GM18867 (cell line): Measurements from ENCODE around the gene AK4.
A peak's percentile ranks its signal among the peaks of the same experiment; 100 is the strongest.
"Not testable (repeated sequence)": the region's sequence is repeated elsewhere in the genome, so short reads cannot be mapped to it uniquely, and the experiment has no call there.

Experiments
- ATAC-seq: cut with Tn5 transposase; IDR thresholded peaks from one replicate; pipeline ENCODE4 v1.9.1; 2021; ENCODE audit warnings: mild to moderate bottlenecking, moderate library complexity; ENCODE audit not compliant: unreplicated experiment

AK4 gene

GRCh38 chr1:65150108-65150463 is 2.1 kb downstream of the AK4 start:
- ATAC-seq = no peak

- ATAC-seq = no peak
Measured at GRCh38 chr1:65150583-65151263, 2.7 kb downstream of the AK4 start.

DNA sequence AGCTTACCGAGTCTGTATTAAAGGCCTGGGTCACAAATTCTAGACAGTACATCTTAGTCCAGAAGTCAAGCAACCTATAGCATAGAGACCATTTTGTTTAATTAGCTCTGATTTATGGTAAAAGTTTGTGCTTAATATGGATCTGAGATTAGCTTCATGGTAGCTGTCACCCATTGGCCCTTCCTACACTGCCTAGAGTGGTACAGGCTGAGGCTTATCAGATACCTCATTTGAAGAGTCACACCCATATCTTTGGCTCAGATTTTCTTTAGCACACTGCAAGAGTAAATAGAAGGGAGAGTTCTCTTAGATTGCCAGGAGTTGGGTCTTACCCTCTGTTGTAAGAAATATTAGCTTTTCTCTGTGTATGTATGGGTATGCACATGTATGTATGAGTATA is 3.6 kb downstream of the AK4 start:
- no peak for ATAC-seq

GRCh38 chr1:65153635-65154034 is 5.6 kb downstream of the AK4 start:
- ATAC-seq = no peak

GRCh38 chr1:65156910-65157545 is 9.0 kb downstream of the AK4 start:
- no peak for ATAC-seq

DNA sequence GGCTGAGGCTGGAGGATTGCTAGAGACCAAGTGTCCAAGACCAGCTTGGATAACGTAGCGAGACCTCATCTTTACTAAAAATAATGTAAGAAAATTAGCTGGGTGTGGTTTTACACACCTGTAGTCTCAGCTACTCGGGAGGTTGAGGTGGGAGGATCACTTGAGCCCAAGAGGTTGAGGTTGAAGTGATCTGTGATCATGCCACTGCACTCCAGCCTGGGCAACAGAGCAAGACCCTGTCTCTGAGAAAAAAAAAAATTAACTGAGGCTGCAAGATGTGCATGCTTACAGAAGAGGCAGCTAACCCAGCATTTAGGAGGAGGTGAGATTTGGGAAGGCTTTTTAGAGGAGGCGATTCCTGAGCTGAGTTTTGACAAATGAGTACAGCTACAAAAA is 9.5 kb downstream of the AK4 start:
- no peak for ATAC-seq

- ATAC-seq = not testable (repeated sequence)
Measured at GRCh38 chr1:65159291-65159688, 11.3 kb downstream of the AK4 start.

- no peak for ATAC-seq
Measured at GRCh38 chr1:65159801-65160523, 12.0 kb downstream of the AK4 start.

GRCh38 chr1:65163201-65163805 is 15.3 kb downstream of the AK4 start:
- no peak for ATAC-seq

GRCh38 chr1:65164101-65164500 is 16.1 kb downstream of the AK4 start:
- ATAC-seq = not testable (repeated sequence)

DNA sequence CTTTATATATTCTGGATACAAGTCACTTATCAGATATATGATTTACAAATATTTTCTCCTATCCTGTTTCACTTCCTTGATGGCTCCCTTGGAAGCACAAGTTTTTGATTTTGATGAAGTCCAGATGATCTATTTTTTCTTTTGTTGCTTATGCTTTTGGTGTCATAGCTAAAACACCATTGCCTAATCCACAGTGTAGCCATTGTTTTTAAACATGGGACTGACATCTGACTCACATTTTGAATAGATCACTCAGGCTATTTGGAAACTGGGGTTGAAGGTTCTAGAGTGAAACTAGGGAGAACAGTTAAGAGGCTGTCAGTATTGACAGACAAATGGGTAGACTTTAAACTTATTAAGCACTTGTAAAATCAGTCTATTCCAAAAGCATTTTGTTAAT is 16.6 kb downstream of the AK4 start:
- no peak for ATAC-seq

DNA sequence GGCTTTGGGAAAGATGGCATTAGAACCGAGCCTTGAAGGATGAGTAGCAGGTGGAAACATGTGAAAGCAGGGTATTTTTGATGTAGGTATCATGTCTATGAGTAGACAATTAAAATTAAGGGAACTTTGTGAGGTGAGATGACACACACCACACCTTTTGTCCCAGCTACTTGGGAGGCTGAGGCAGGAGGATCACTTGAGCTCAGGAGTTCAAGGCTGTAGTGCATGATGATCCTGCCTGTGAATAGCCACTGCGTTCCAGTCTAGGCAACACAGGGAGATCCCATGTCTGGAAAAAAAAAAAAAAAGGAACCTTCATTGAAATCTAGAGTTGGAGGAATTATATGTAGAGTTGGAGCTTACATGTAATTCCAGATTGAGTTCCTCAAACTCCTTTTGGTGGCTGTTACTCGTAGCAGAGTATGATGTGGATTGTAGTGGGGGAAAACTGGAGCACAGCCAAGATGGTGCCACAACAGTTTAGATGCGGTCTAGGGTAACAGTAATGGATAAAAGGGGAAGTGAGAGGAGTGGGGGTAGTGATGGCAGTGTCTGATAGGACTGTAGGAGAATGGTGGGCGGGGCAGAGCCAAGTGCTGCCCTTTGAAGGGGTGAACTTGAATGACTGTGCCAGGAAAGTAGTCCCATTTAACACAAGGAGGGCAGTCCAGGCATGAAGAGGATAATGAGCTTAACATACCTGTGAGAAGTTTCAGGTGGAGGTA is 17.4 kb downstream of the AK4 start:
- ATAC-seq = peak; percentile 84

- peak; percentile 57 for ATAC-seq
Measured at GRCh38 chr1:65166572-65167305, 18.7 kb downstream of the AK4 start.

DNA sequence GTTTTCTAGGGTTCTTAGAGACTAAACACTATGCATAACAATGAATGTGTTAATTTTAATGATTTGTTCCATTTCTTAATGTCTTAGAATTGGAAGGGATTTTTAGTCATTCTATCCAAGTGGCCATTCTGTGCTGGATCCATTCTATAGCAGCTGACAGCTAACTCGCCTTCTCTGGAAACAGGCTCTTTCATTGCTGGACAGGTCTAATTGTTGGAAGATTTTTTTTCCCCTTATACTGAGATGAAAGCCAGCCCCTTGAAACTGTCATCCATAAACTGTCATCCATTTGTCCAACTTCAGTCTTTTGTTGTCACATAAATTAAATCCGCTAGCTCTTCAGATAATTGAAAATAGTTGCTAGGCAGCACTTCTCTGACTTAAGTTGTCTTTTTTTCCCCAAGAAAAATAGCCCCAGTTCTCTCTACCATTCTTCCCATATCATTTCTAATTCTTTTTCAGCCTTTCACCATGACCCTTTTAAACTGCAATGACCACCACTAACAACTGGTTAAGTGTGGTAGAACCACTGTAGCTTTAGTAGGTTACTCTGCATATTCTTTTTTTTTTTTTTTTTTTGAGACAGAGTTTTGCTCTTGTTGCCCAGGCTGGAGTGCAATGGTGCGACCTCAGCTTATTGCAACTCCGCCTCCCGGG is 19.7 kb downstream of the AK4 start:
- ATAC-seq = no peak

- ATAC-seq = no peak
Measured at GRCh38 chr1:65168867-65169266, 20.9 kb downstream of the AK4 start.

GRCh38 chr1:65170511-65171142 is 22.6 kb downstream of the AK4 start:
- ATAC-seq = no peak

DNA sequence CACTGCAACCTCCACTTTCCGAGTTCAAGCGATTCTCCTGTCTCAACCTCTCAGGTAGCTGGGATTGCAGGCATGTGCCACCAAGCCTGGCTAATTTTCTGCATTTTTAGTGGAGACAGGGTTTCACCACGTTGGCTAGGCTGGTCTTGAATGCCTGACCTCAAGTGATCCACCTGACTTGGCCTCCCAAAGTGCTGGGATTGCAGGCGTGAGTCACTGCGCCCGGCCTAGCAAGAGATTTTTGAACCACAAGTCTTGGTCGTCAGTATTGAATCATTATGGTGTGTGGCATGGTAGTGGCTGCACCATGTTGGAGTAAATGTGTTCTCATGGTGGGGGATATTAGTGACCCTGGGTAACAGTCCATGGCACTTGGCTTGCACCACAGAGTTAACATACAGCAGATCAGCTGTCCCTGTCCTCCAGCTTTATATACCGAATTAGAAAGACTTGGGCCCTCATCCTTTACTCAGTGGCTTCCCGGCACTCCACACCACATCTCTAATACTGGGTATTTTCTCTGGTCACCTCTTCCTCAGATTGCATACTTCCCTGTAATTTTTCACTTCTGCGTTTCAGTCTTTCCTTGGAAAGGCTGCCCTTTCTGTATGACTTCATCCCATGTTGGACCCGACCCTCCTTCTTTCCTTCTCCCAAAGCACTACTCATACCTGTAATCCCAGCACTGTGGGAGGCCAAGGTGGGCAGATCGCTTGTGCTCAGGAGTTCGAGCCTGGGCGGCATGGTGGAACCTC is 25.1 kb downstream of the AK4 start:
- no peak for ATAC-seq

GRCh38 chr1:65174585-65174984 is 26.6 kb downstream of the AK4 start:
- peak; percentile 83 for ATAC-seq
